ENCODE results near the gene PTCSC3.

The PTCSC3 gene

GRCh38 chr14:36204461-36205073 lies 28.0 kb upstream of the PTCSC3 start:
- H3K27ac Mint-ChIP-seq = no peak overlapping the region
- no peaks in the 10 kb centered on the region for H3K4me1 Mint-ChIP-seq

GRCh38 chr14:36198378-36198777 lies 21.9 kb upstream of the PTCSC3 start:
- Mint-ChIP-seq H3K9me3 (peaks cover 0 to 5% of the 10 kb centered on the region in 2 donors), H3K27ac (no peak overlapping the region), H3K27me3 (peaks cover 0 to 11% of the 10 kb centered on the region in 2 donors), H3K36me3 (no peaks in the 10 kb centered on the region), H3K4me1 (no peaks in the 10 kb centered on the region), H3K4me3 (no peak overlapping the region)
- DNase-seq (no peak), ATAC-seq (replicated peaks) (no peak)

More at GRCh38 chr14:36204461-36205073, 28.0 kb upstream of the PTCSC3 start:
- ATAC-seq (replicated peaks) (no peak), DNase-seq (no peak)
- Mint-ChIP-seq H3K36me3 (no peaks in the 10 kb centered on the region), H3K4me3 (no peak overlapping the region), H3K9me3 (peaks cover 4% of the 10 kb centered on the region in 2 donors), H3K27me3 (peaks cover 0 to 5% of the 10 kb centered on the region in 2 donors)

DNA sequence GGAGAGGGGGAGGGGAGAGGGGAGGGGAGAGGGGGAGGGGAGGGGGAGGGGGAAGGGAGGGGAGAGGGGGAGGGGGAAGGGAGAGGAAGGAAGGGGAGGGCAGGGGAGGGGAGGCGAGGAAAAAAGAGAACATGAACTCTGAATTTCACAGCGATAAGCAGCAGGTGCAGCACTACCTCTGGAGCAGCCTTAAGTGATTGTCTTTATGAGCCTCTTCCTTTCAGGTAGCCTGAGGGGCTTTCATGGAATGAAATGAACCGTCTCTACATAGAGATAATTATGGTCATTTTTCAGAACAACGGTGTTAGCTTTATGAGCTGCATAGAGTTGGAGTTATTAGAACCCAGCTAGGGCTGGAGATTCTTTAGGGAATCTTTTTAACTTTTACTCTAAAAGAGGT lies 18.1 kb upstream of the PTCSC3 start:
- Mint-ChIP-seq H3K4me3 (no peak overlapping the region), H3K4me1 (no peaks in the 10 kb centered on the region), H3K27me3 (peaks cover 0 to 5% of the 10 kb centered on the region in 2 donors), H3K9me3 (peaks cover 0 to 2% of the 10 kb centered on the region in 2 donors), H3K36me3 (no peaks in the 10 kb centered on the region), H3K27ac (no peak overlapping the region)
- no peak for ATAC-seq (replicated peaks)
- no peak for DNase-seq

- Mint-ChIP-seq H3K36me3 (no peaks in the 10 kb centered on the region), H3K4me3 (no peak overlapping the region), H3K9me3 (peaks cover 0 to 2% of the 10 kb centered on the region in 2 donors), H3K27me3 (no peaks in the 10 kb centered on the region), H3K4me1 (no peaks in the 10 kb centered on the region), H3K27ac (no peak overlapping the region)
- no peak for ATAC-seq (replicated peaks)
- DNase-seq = no peak
Measured at GRCh38 chr14:36192530-36192929, 16.0 kb upstream of the PTCSC3 start.

- DNase-seq (no peak), ATAC-seq (replicated peaks) (no peak)
- H3K4me1 Mint-ChIP-seq = no peaks in the 10 kb centered on the region
- H3K9me3 Mint-ChIP-seq = peaks cover 0 to 1% of the 10 kb centered on the region in 2 donors
- no peak overlapping the region for H3K4me3 Mint-ChIP-seq
- no peaks in the 10 kb centered on the region for H3K36me3 Mint-ChIP-seq
- no peak overlapping the region for H3K27ac Mint-ChIP-seq
- peaks cover 0 to 5% of the 10 kb centered on the region in 2 donors for H3K27me3 Mint-ChIP-seq
Measured at GRCh38 chr14:36183402-36183801, 6.9 kb upstream of the PTCSC3 start.

GRCh38 chr14:36181417-36181816 lies 4.9 kb upstream of the PTCSC3 start:
- Mint-ChIP-seq H3K4me3 (no peak overlapping the region), H3K4me1 (no peaks in the 10 kb centered on the region), H3K27ac (peak overlapping the region; percentile 32), H3K27me3 (peaks cover 0 to 5% of the 10 kb centered on the region in 2 donors), H3K36me3 (no peaks in the 10 kb centered on the region), H3K9me3 (peaks cover 0 to 1% of the 10 kb centered on the region in 2 donors)
- ATAC-seq (replicated peaks) (no peak), DNase-seq (no peak)

DNA sequence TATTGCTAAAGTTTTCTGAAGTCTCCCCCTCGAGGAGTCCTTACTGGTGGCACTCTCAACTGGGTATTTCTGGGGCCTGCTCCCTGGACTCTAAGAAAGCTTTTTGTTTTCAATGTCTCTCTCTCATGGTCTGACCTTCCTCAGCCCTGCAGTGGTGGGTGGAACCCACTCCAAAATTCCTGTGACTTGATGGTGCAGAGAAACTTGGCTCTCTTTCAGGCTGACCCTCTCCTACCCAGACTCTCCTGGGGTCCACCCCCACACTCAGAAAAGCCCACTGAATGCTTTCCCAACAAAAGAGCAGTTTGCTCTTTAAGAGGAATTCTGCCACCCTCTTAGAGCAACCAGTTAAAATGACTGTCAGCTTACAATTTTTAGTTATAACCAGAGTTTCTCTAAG lies 967 bp upstream of the PTCSC3 start:
- H3K36me3 Mint-ChIP-seq = no peaks in the 10 kb centered on the region
- H3K27me3 Mint-ChIP-seq = peaks cover 0 to 5% of the 10 kb centered on the region in 2 donors
- no peak overlapping the region for H3K4me3 Mint-ChIP-seq
- no peaks in the 10 kb centered on the region for H3K4me1 Mint-ChIP-seq
- DNase-seq = no peak
- no peak for ATAC-seq (replicated peaks)
- no peaks in the 10 kb centered on the region for H3K9me3 Mint-ChIP-seq
- H3K27ac Mint-ChIP-seq = no peak overlapping the region

GRCh38 chr14:36174767-36175424 lies 1.6 kb downstream of the PTCSC3 start:
- H3K27ac Mint-ChIP-seq = no peak overlapping the region
- H3K27me3 Mint-ChIP-seq = no peaks in the 10 kb centered on the region
- ATAC-seq (replicated peaks) (no peak), DNase-seq (no peak)
- no peaks in the 10 kb centered on the region for H3K9me3 Mint-ChIP-seq
- H3K36me3 Mint-ChIP-seq = no peaks in the 10 kb centered on the region
- H3K4me1 Mint-ChIP-seq = no peaks in the 10 kb centered on the region
- no peak overlapping the region for H3K4me3 Mint-ChIP-seq

- DNase-seq = no peak
Measured at GRCh38 chr14:36173161-36173560, 3.4 kb downstream of the PTCSC3 start.

DNA sequence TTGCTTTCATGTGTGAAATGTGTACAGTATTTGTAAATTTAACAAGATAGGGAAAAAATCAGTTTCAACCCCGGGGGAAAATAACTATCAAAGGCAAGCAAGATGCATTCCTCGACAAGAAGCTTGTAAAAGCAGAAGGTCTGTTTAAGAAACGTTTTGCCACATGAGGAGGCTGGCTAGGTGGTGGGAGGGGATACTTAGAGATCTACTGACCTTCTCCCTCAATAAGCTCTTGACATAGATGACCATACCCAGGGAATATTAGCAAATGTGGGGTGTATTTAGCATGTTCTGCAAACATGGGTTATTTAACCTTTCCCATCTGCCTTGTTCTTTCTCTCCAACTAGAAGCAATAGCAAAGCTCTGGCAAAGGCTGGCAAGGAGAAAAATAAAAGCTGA lies 4.9 kb downstream of the PTCSC3 start:
- Mint-ChIP-seq H3K27ac (no peak overlapping the region), H3K4me1 (no peaks in the 10 kb centered on the region), H3K27me3 (no peaks in the 10 kb centered on the region), H3K36me3 (no peaks in the 10 kb centered on the region), H3K4me3 (no peak overlapping the region), H3K9me3 (no peaks in the 10 kb centered on the region)
- ATAC-seq (replicated peaks) (no peak), DNase-seq (no peak)

More at GRCh38 chr14:36173161-36173560, 3.4 kb downstream of the PTCSC3 start:
- H3K27ac Mint-ChIP-seq = no peak overlapping the region
- no peak overlapping the region for H3K4me3 Mint-ChIP-seq
- no peaks in the 10 kb centered on the region for H3K4me1 Mint-ChIP-seq
- H3K36me3 Mint-ChIP-seq = no peaks in the 10 kb centered on the region
- H3K9me3 Mint-ChIP-seq = no peaks in the 10 kb centered on the region
- no peak for ATAC-seq (replicated peaks)
- no peaks in the 10 kb centered on the region for H3K27me3 Mint-ChIP-seq

DNA sequence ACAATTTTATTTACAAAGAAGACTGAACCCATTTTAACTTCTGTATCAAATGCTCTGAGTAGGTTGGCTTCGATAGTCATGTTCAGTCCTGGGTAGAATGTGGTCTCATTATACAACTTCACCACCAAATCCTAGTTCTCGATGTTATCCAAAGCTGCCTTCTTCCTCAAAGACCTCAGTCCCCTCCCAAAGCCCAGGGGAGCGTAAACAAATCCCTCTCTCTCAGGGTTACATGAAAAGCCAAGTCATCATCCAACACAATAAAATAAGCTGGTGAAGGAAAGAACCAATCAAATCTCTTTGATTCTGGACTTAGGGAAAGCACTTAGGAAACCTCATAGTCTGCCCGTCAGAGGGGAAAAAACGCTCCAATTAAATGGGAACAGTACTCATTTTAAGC lies 9.1 kb downstream of the PTCSC3 start:
- no peaks in the 10 kb centered on the region for H3K36me3 Mint-ChIP-seq
- ATAC-seq (replicated peaks) (no peak), DNase-seq (no peak)
- no peak overlapping the region for H3K27ac Mint-ChIP-seq
- no peaks in the 10 kb centered on the region for H3K4me1 Mint-ChIP-seq
- no peak overlapping the region for H3K4me3 Mint-ChIP-seq
- no peaks in the 10 kb centered on the region for H3K9me3 Mint-ChIP-seq
- peaks cover 0 to 3% of the 10 kb centered on the region in 2 donors for H3K27me3 Mint-ChIP-seq

DNA sequence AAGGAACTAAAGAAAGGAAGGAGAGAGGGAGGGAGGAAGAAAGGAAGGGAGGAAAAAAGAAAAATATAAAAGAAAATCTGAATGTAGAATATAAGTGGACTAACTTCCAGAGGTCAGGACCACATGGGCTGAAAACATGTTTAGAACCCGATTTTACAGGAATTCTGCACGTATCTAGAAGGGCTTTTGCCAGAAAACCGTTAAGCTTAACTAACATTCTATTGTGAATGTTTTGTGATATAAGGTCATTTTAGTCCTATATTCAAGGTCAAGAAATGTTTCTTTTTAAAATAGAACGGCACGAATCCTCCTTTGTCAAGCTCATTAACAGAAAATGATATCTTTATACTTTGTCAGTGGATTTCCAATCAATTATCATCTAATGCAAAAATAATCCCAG lies 13.1 kb downstream of the PTCSC3 start:
- Mint-ChIP-seq H3K27me3 (peaks cover 7 to 10% of the 10 kb centered on the region in 2 donors), H3K27ac (no peak overlapping the region), H3K9me3 (peaks cover 0 to 4% of the 10 kb centered on the region in 2 donors), H3K36me3 (no peaks in the 10 kb centered on the region), H3K4me3 (no peak overlapping the region), H3K4me1 (no peaks in the 10 kb centered on the region)
- ATAC-seq (replicated peaks) (no peak), DNase-seq (no peak)

- H3K9me3 Mint-ChIP-seq = peaks cover 2 to 4% of the 10 kb centered on the region in 2 donors
Measured at GRCh38 chr14:36162267-36162666, 14.3 kb downstream of the PTCSC3 start.

DNA sequence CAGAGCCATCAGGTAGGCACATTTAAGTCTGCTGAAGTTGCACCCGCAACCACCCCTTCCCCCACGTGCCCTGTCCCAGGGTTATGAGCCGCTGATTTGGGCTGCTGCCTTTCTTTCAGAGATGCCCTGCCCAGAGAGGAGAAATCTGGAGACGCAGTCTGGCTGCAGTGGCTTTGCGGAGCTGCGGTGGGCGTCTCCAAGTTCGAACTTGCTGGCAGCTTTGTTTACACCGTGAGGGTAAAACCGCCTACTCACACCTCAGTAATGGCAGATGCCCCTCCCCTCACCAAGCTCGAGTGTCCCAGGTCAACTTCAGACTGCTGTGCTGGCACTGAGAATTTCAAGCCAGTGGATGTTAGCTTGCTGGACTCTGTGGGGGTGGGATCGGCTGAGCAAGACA lies 14.7 kb downstream of the PTCSC3 start:
- no peak overlapping the region for H3K4me3 Mint-ChIP-seq
- ATAC-seq (replicated peaks) = no peak

More at GRCh38 chr14:36162267-36162666, 14.3 kb downstream of the PTCSC3 start:
- no peaks in the 10 kb centered on the region for H3K36me3 Mint-ChIP-seq
- ATAC-seq (replicated peaks) = no peak
- H3K4me3 Mint-ChIP-seq = no peak overlapping the region
- no peak overlapping the region for H3K27ac Mint-ChIP-seq
- DNase-seq = no peak
- peaks cover 7 to 10% of the 10 kb centered on the region in 2 donors for H3K27me3 Mint-ChIP-seq
- H3K4me1 Mint-ChIP-seq = no peaks in the 10 kb centered on the region

DNA sequence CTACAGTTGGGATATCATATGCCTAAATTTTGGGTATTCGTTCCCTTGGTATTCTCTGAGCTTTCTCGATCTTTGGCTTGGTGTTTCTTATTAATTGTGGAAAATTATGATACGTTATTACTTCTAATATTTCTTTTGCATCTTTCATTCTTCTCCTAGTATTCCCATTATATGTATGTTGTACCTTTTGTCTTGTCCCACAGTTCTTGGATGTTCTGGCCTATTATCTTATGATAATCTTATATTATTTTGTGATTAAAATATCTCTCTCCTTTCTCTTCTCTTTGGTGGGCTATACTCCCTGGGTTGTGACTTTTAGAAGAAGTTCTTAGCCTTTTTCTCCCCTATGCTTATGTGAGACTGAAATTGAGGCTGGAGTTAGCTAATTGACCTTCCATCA lies 25.2 kb downstream of the PTCSC3 start:
- no peaks in the 10 kb centered on the region for H3K27me3 Mint-ChIP-seq
- peaks cover 10 to 13% of the 10 kb centered on the region in 2 donors for H3K9me3 Mint-ChIP-seq
- ATAC-seq (replicated peaks) (no peak), DNase-seq (no peak)
- H3K36me3 Mint-ChIP-seq = no peaks in the 10 kb centered on the region
- H3K4me1 Mint-ChIP-seq = no peaks in the 10 kb centered on the region
- H3K27ac Mint-ChIP-seq = no peak overlapping the region
- no peak overlapping the region for H3K4me3 Mint-ChIP-seq

More for the DNA sequence above, 14.7 kb downstream of the PTCSC3 start:
- no peak for DNase-seq
- H3K27ac Mint-ChIP-seq = no peak overlapping the region
- no peaks in the 10 kb centered on the region for H3K4me1 Mint-ChIP-seq
- H3K27me3 Mint-ChIP-seq = peaks cover 7 to 10% of the 10 kb centered on the region in 2 donors
- no peaks in the 10 kb centered on the region for H3K36me3 Mint-ChIP-seq
- peaks cover 4 to 9% of the 10 kb centered on the region in 2 donors for H3K9me3 Mint-ChIP-seq
